Measurements from ENCODE around the gene CDC45.
"Not testable (repeated sequence)": the region's sequence is repeated elsewhere in the genome, so short reads cannot be mapped to it uniquely, and the experiment has no call there.

Gene CDC45

DNA sequence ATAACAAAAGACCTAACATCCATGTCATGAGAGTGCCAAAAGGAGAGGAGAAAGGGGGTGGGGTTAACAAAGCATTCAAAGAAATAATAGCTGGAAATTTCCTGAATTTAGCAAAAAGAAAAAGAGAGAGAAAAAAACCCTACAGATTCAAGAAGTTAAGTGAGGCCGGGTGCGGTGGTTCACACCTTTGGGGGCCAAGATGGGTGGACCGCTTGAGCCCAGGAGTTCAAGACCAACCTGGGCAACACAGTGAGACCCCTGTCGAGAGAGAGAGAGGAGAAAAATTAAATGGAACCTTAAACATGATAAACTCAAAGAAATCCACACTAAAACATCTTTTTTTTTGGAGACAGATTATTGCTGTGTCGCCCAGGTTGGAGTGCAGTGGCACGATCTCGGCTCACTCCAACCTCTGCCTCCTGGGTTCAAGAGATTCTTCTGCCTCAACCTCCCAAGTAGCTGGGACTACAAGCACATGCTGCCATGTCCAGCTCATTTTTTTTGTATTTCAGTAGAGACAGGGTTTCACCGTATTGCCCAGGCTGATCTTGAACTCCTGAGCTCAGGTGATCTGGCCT, 53.4 kb downstream of the CDC45 start:
- no peak for DNase-seq

GRCh38 chr22:19533857-19534256, 54.1 kb downstream of the CDC45 start:
- DNase-seq: no peak

- no peak for DNase-seq
Measured at GRCh38 chr22:19535001-19535400, 55.3 kb downstream of the CDC45 start.

GRCh38 chr22:19536564-19536963, 56.8 kb downstream of the CDC45 start:
- no peak for DNase-seq

- no peak for DNase-seq
Measured at GRCh38 chr22:19537941-19538488, 58.3 kb downstream of the CDC45 start.

DNA sequence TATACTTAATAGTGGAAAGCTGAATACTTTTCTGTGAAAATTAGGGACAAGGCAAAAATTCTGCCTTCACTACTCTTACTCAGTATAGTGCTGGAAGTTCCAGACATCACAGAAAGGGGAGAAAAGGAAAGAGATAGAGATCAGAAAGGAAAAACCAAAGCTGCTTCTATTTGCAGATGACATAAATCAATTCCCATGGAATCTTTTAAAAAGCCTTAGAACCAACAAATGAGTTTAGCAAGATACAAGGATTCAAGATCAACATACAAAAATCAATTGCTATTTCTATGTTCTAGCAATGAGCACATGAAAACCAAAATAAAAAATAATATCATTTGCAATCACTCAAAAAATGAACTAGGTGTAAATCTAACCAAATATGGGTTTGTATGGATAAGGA, 60.7 kb downstream of the CDC45 start:
- no peak for DNase-seq

GRCh38 chr22:19543970-19544708, 64.4 kb downstream of the CDC45 start:
- no peak for DNase-seq

- no peak for DNase-seq
Measured at GRCh38 chr22:19545935-19546207, 66.2 kb downstream of the CDC45 start.

- no peak for DNase-seq
Measured at GRCh38 chr22:19546680-19547079, 67.0 kb downstream of the CDC45 start.

DNA sequence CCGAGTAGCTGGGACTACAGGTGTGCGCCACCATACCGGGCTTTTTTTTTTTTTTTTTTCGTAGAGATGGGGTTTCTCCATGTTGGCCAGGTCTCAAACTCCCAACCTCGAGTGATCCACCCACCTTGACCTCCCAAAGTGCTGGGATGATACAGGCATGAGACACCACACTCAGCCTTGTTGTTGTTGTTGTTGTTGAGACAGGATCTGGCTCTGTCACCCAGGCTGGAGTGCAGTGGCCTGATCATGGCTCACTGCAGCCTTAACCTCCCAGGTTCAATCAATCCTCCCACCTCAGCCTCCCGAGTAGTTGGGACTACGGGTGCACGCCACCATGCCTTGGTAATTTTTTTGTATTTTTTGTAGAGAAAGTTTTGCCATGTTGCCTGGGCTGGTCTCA, 67.9 kb downstream of the CDC45 start:
- DNase-seq: no peak

DNA sequence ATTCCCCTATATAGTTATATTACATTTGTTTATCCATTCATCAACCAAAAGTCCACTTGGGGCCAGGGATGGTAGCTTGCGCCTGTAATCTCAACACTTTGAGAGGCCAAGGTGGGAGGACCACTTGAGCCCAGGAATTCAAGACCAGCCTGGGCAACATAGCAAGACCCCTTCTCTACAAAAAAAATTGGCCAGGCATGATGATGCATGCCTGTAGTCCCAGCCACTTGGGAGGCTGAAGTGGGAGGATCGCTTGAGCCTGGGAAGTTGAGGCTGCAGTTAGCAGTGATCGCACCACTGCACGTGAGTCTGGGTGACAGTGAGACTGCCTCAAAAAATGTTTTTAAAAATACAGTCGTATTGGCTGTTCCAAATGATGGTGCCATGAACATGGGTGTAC, 68.7 kb downstream of the CDC45 start:
- DNase-seq: not testable (repeated sequence)

DNA sequence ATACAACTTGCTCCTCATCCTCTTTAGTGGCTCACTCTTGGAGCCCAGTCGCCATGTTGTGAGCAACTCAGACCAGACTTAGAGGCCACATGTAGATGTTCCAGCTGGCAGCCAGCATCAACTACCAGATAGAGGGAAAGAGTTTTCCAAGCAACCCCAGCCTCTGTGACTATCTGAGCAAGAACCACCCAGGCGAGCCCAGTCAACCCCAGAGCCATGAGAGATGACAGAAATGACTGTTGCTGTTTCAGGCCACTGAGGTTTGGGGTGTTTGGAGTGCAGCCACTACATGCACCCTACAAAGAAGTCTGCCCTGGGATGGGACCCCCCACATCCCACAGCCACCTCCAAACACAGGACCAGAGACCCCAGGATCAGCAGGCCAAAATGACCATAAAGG, 69.2 kb downstream of the CDC45 start:
- DNase-seq: no peak

- DNase-seq: no peak
Measured at GRCh38 chr22:19549428-19549827, 69.7 kb downstream of the CDC45 start.

DNA sequence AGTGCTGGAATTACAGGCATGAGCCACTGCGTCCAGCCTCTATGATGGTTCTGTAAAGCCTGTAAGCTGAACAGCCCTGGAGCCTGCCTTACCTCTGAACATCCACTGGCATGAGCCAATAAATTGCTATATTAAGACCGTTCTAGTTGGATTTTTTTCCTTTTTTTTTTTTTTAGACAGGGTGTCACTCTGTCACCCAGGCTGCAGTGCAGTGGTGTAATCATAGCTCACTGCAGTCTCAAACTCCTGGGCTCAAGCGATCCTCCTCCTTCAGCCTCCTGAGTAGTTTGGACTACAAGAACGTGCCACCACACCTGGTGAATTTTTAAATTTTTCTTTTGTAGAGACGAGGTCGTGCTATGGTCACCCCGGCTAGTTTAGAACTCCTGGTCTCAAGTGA, 70.7 kb downstream of the CDC45 start:
- no peak for DNase-seq

GRCh38 chr22:19553201-19553600, 73.5 kb downstream of the CDC45 start:
- DNase-seq: no peak

- DNase-seq: no peak
Measured at GRCh38 chr22:19554834-19555404, 75.2 kb downstream of the CDC45 start.

- DNase-seq: no peak
Measured at GRCh38 chr22:19555651-19556050, 75.9 kb downstream of the CDC45 start.

DNA sequence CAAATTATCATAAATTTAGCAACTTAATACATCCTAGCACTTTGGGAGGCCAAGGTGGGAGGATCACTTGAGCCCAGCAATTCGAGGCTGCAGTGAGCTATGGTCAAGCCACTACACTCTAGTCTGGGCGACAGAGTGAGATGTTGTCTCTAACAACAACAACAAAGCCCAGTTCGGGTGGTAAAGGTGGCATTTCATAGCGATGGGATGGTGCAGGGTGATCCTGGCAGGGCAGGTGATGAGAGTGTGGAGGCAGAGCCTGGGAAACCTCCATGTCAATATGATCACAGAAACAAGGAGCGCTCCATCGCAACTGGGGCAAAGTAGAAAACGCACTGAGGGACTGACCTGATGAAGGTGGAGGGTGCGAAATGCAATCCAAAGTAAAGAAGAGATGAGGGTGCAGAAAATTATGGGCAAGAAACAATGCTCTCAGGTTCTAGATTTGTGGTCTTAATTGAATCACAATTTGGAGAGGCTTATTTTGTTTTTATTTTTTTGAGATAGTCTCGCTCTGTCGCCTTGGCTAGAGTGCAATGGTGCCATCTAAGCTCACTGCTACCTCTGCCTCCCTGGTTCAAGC, 77.3 kb downstream of the CDC45 start:
- DNase-seq: no peak

- no peak for DNase-seq
Measured at GRCh38 chr22:19559324-19559811, 79.6 kb downstream of the CDC45 start.

DNA sequence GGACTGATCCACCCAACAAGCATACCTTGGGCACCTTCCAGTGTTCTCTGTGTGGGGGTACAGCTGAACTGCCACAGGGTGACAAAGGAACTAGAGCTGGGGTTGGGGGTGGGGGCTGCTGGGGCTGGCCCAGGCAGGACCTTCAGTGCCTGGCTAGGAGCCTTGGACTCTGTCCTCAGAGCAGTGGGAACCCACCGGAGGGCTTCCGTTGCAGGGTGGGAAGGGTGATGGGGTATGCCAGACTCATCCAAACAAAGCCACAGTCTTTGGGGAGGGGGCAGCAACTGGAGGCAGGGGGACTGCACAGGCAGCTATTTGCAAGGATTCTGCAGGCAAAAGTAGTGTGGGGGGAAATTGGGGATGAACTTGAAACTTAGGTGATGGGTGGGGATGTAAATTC, 80.2 kb downstream of the CDC45 start:
- DNase-seq: no peak

GRCh38 chr22:19565382-19566278, 85.9 kb downstream of the CDC45 start:
- DNase-seq: no peak

- DNase-seq: no peak
Measured at GRCh38 chr22:19566279-19567156, 86.8 kb downstream of the CDC45 start.

All from CD4-positive, alpha-beta T cell treated with Interleukin-4 for 4 hours (primary cell).